Measurements from ENCODE around the gene SLAMF8.

SLAMF8 gene

DNA sequence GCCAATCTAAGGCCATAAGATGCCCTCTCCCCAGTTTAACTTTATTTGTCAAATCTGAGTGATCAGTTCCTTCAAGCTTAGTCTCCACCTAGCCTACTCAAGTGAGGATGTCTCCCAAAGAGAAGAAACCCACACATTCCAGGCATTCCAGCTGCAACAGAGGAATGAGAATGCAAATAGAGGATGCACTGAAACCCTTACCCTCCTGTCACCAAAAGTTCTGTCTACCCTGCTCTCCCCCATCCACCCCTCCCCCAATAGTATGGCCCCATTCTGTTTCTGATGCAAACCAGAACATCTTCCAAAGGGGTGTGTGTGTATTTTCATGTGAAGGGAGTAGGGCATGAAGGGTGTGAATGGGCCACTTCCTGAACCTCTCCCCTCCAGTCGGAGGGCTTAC is 42.9 kb upstream of the SLAMF8 start:
- peaks cover 100% of the 10 kb centered on the region for H3K27me3 ChIP-seq (ENCODE audit: insufficient read depth, low read depth, severe bottlenecking)
- no peaks in the 10 kb centered on the region for H3K36me3 ChIP-seq
- TF ChIP-seq, protein P1, sequence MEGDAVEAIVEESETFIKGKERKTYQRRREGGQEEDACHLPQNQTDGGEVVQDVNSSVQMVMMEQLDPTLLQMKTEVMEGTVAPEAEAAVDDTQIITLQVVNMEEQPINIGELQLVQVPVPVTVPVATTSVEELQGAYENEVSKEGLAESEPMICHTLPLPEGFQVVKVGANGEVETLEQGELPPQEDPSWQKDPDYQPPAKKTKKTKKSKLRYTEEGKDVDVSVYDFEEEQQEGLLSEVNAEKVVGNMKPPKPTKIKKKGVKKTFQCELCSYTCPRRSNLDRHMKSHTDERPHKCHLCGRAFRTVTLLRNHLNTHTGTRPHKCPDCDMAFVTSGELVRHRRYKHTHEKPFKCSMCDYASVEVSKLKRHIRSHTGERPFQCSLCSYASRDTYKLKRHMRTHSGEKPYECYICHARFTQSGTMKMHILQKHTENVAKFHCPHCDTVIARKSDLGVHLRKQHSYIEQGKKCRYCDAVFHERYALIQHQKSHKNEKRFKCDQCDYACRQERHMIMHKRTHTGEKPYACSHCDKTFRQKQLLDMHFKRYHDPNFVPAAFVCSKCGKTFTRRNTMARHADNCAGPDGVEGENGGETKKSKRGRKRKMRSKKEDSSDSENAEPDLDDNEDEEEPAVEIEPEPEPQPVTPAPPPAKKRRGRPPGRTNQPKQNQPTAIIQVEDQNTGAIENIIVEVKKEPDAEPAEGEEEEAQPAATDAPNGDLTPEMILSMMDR (IDR thresholded peaks at IDR 0.05; ENCODE audit: low read depth, low read length), result no peak
- H3K9me3 ChIP-seq (ENCODE audit: severe bottlenecking), result peaks cover 16% of the 10 kb centered on the region
- DNase-seq, result no peak
- no peak overlapping the region for H3K27ac ChIP-seq
- no peak overlapping the region for H3K4me3 ChIP-seq (ENCODE audit: low read depth, low read length)

- TF ChIP-seq, protein P1 (IDR thresholded peaks at IDR 0.05; ENCODE audit: low read depth, low read length), result no peak
- no peak overlapping the region for H3K27ac ChIP-seq
- H3K36me3 ChIP-seq, result no peaks in the 10 kb centered on the region
- no peak overlapping the region for H3K4me3 ChIP-seq (ENCODE audit: low read depth, low read length)
- H3K27me3 ChIP-seq (ENCODE audit: insufficient read depth, low read depth, severe bottlenecking), result peaks cover 97% of the 10 kb centered on the region
- no peak for DNase-seq
- peaks cover 5% of the 10 kb centered on the region for H3K9me3 ChIP-seq (ENCODE audit: severe bottlenecking)
These were observed 40.2 kb upstream of the SLAMF8 start for GRCh38 chr1:159786465-159786864.

DNA sequence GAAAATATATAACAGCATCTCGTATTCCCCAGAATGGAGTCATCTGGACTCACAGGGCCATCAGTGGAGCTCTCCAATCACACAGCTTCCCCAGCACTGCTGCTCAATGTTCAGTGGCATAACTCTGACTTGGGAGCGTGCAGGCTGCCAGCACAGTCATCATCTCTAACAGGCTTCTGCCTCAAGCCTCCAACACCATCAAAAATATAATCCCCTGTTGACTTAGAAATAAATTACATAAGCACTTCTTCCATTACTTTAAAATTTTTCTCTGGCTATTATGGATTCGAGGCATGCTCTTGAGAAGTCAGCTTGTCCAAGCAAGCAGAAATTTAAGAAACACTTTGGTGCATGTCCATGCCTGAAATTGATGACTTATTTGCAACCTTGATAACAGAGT is 39.7 kb upstream of the SLAMF8 start:
- Histone ChIP-seq H3K4me3 (ENCODE audit: low read depth, low read length) (no peak overlapping the region), H3K27ac (no peak overlapping the region), H3K9me3 (ENCODE audit: severe bottlenecking) (peaks cover 3% of the 10 kb centered on the region), H3K27me3 (ENCODE audit: insufficient read depth, low read depth, severe bottlenecking) (peaks cover 97% of the 10 kb centered on the region), H3K36me3 (no peaks in the 10 kb centered on the region)
- DNase-seq, result no peak
- TF ChIP-seq, protein P1 (IDR thresholded peaks at IDR 0.05; ENCODE audit: low read depth, low read length), result no peak

GRCh38 chr1:159790237-159790917 is 36.3 kb upstream of the SLAMF8 start:
- TF ChIP-seq, protein P1 (IDR thresholded peaks at IDR 0.05; ENCODE audit: low read depth, low read length), result peak; percentile 86
- Histone ChIP-seq H3K4me3 (ENCODE audit: low read depth, low read length) (no peak overlapping the region), H3K27me3 (ENCODE audit: insufficient read depth, low read depth, severe bottlenecking) (peaks cover 97% of the 10 kb centered on the region), H3K9me3 (ENCODE audit: severe bottlenecking) (no peaks in the 10 kb centered on the region), H3K36me3 (no peaks in the 10 kb centered on the region), H3K27ac (no peak overlapping the region)
- peak; percentile 37 for DNase-seq

GRCh38 chr1:159791031-159791430 is 35.6 kb upstream of the SLAMF8 start:
- Histone ChIP-seq H3K9me3 (ENCODE audit: severe bottlenecking) (no peaks in the 10 kb centered on the region), H3K27me3 (ENCODE audit: insufficient read depth, low read depth, severe bottlenecking) (peaks cover 97% of the 10 kb centered on the region), H3K36me3 (no peaks in the 10 kb centered on the region), H3K4me3 (ENCODE audit: low read depth, low read length) (no peak overlapping the region), H3K27ac (no peak overlapping the region)
- TF ChIP-seq, protein P1 (IDR thresholded peaks at IDR 0.05; ENCODE audit: low read depth, low read length), result no peak
- DNase-seq, result no peak

- DNase-seq, result no peak
- TF ChIP-seq, protein P1 (IDR thresholded peaks at IDR 0.05; ENCODE audit: low read depth, low read length), result no peak
- Histone ChIP-seq H3K9me3 (ENCODE audit: severe bottlenecking) (no peaks in the 10 kb centered on the region), H3K27ac (no peak overlapping the region), H3K4me3 (ENCODE audit: low read depth, low read length) (no peak overlapping the region), H3K36me3 (no peaks in the 10 kb centered on the region), H3K27me3 (ENCODE audit: insufficient read depth, low read depth, severe bottlenecking) (peaks cover 97% of the 10 kb centered on the region)
These were observed 35.2 kb upstream of the SLAMF8 start for GRCh38 chr1:159791461-159791860.
